GM19324 (cell line): Measurements from ENCODE around the gene PCDHGA6.

ENCODE experiments used
- ATAC-seq: cut with Tn5 transposase; IDR thresholded peaks from one replicate; pipeline ENCODE4 v1.9.1; 2021; ENCODE audit warnings: mild to moderate bottlenecking, moderate library complexity; ENCODE audit not compliant: unreplicated experiment, low FRiP score

Gene PCDHGA6

GRCh38 chr5:141419074-141419880 lies 45.6 kb downstream of the PCDHGA6 start:
- ATAC-seq, result no peak

DNA sequence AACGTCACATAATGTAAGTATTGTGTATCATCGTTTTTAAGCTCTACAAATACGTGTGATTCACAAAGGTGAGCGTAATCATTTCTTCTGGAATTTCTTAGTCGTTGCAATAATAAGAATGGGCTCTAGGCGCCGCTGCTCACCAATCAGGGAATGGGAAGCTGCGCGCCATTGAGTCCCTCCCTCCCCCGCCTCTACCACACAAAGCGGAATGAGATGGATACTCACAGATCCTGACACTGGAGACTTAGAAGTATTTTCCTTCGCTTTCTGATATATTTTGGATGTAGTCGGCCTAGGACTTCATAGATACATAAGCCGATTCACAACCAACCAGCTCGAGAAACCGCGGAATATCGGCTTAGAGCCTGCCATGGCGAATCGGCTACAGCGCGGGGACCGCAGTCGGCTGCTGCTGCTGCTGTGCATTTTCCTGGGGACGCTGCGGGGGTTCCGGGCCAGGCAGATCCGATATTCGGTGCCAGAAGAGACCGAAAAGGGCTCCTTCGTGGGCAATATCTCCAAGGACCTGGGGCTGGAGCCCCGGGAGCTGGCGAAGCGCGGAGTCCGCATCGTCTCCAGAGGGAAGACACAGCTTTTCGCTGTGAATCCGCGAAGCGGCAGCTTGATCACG lies 47.3 kb downstream of the PCDHGA6 start, which contains the start of gene PCDHGA11:
Gene PCDHGA11 (plus strand): TSS at position 197 of the 634 bp plus-strand sequence. CDS start 177 bp downstream, at position 374.
- no peak for ATAC-seq

DNA sequence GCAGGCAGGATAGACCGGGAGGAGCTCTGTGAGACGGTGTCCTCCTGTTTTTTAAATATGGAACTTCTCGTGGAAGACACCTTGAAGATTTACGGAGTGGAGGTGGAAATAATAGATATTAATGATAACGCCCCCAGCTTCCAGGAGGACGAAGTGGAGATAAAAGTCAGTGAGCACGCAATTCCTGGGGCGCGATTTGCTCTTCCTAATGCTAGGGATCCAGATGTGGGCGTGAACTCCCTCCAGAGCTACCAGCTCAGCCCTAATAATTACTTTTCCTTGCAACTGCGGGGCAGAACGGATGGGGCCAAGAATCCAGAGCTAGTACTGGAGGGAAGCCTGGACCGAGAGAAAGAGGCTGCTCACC lies 47.8 kb downstream of the PCDHGA6 start:
- ATAC-seq, result no peak

DNA sequence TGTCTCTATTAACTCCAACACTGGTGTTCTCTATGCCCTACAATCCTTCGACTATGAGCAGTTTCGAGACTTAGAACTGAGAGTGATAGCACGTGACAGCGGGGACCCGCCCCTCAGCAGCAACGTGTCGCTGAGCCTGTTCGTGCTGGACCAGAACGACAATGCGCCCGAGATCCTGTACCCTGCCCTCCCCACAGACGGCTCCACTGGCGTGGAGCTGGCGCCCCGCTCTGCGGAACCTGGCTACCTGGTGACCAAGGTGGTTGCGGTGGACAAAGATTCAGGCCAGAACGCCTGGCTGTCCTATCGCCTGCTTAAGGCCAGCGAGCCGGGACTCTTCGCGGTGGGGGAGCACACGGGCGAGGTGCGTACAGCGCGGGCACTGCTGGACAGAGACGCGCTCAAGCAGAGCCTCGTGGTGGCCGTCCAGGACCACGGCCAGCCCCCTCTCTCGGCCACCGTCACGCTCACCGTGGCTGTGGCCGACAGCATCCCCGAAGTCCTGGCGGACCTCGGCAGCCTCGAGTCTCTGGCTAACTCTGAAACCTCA lies 49.1 kb downstream of the PCDHGA6 start:
- no peak for ATAC-seq

GRCh38 chr5:141427783-141428426 lies 54.2 kb downstream of the PCDHGA6 start:
- no peak for ATAC-seq
